ENCODE results near the gene PBX2. TPM values are rescaled to one million over a fixed set of nuclear protein-coding genes. Genes with fewer than 3 reads are reported as not detected.
"Not testable (repeated sequence)": the region's sequence is repeated elsewhere in the genome, so short reads cannot be mapped to it uniquely, and the experiment has no call there.

PBX2 gene
- total RNA-seq, 2 experiments from 2014 or later, result 60.5 to 68.5 TPM

DNA sequence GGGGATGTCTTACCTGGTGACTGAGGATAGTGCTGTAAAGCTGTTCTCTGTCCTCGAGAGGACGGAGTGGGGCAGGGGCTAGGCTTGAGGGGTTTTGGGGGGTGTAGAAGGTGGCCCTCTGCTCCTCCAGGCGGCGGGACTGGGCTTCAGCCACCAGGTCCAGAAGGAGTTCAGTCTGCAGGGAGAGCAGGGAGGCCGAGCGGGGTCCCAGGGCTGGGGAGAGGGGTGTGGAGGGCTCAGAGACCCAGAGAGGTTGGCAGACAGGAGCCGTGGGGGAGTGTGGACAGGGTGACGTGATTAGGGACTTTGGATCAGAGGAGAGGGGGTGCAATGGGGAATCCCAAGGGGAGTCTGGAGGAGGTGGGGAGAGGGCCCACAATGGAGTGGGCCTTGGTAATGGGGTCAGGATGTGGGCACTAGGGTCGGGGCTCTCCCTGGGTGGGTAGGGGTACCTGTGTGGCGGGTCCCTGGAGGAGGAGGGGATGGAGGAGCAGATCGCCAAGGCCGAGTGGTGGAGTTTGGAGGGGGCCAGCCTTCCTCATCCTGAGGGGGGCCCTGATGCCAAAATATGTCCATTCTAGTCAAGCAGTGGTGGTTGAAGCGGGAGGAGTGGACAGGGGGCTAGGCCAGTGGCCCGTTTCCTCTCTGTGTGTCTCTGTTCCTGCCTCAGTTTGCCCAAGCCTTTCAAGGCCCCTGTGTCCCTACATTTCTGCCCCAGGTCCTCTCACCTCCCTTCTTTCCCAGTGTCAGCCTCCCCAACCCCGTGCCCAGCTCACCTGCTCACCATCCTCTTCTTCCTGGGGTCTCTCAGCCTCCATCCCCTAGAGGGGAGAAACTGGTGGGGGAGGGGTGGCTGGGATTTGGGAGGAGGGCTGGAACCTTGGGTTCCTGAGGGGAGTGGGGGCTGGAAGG, 1.9 kb upstream of the PBX2 start:
- no peak for DNase-seq
- Mint-ChIP-seq H3K9me3 (ENCODE audit: insufficient read depth) (no peaks in the 10 kb centered on the region), H3K4me3 (peak overlapping the region; percentile 99), H3K27me3 (ENCODE audit: low read depth) (no peaks in the 10 kb centered on the region), H3K27ac (peak overlapping the region; percentile 97), H3K4me1 (ENCODE audit: low read depth) (peaks cover 53% of the 10 kb centered on the region), H3K36me3 (ENCODE audit: low read depth) (peaks cover 49% of the 10 kb centered on the region)
- ChIA-PET CTCF (interaction anchor here (0.9 to 2.5 kb wide), 7 partner anchors 9 to 646 kb away, joined by 3 to 8 read pairs (median 3); partner anchors contain the start of genes AGPAT1 and TAP2), POLR2A (interaction anchor here (1.0 to 6.5 kb wide), 7 partner anchors 9 to 780 kb away, joined by 3 to 45 read pairs (median 7); partner anchors contain the start of genes ATF6B, FKBPL and RNF5)
- no peak for ATAC-seq

DNA sequence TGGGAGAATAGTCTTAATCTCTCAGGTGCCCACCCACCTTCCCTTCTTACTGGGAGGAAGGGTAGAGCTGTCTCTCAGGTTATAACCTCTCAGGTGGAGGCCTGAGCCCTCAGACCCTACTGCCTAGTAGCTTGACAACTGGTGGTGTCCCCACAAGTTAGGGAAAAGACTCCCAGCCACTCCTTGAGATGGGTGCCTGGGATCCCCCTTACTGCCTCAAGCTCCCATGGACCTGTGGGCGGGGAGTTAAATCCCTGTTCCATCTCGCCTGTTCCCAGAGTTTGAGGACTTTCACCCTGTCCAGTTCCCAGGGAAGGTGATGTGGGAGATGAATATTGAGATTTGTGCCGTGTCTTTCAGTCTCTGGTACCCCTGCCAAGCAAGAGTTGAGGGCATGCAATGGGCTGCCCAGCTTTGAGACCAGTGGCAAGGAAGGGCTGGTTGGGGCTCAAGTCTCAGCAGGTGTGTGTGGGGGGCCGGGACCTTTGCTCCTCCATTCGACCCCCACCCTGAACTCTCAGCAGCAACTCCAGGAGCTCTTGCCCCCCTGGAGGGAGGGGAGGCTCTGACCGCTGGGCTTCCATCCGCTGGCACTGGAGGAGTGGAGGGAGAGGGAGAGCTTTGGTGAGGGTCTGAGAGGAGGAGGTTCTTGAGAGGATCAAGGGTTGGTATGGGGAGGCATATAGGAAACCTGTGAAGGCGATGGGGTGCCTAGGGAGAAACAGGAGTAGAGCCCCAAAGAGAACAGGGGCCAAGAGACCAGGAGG, 1.1 kb upstream of the PBX2 start:
- Mint-ChIP-seq H3K4me3 (peak overlapping the region; percentile 99), H3K36me3 (ENCODE audit: low read depth) (peaks cover 56% of the 10 kb centered on the region), H3K27ac (peak overlapping the region; percentile 97), H3K4me1 (ENCODE audit: low read depth) (peaks cover 56% of the 10 kb centered on the region), H3K27me3 (ENCODE audit: low read depth) (no peaks in the 10 kb centered on the region), H3K9me3 (ENCODE audit: insufficient read depth) (no peaks in the 10 kb centered on the region)
- ATAC-seq (no peak), DNase-seq (no peak)
- POLR2A ChIA-PET, result interaction anchor here (1.0 to 6.5 kb wide), 9 partner anchors 8 to 780 kb away, joined by 3 to 45 read pairs (median 6); partner anchors contain the start of genes AGPAT1, ATF6B, DXO and FKBPL
- CTCF ChIA-PET, result interaction anchor here (1.2 to 2.5 kb wide), 3 partner anchors 9 to 72 kb away, joined by 3 to 8 read pairs (median 3); no protein-coding TSS in a partner anchor

GRCh38 chr6:32189742-32190053, 304 bp downstream of the PBX2 start:
- H3K27ac Mint-ChIP-seq, result no peak overlapping the region
- peaks cover 53% of the 10 kb centered on the region for H3K4me1 Mint-ChIP-seq (ENCODE audit: low read depth)
- POLR2A ChIA-PET, result interaction anchor here (1.0 to 6.5 kb wide), 5 partner anchors 10 to 218 kb away, joined by 3 to 45 read pairs (median 8); partner anchors contain the start of genes ATF6B, DXO, FKBPL and RNF5
- ATAC-seq, result no peak
- H3K9me3 Mint-ChIP-seq (ENCODE audit: insufficient read depth), result no peaks in the 10 kb centered on the region
- DNase-seq, result no peak
- peaks cover 62% of the 10 kb centered on the region for H3K36me3 Mint-ChIP-seq (ENCODE audit: low read depth)
- CTCF ChIA-PET, result interaction anchor here (1.0 to 2.5 kb wide), 3 partner anchors 10 to 71 kb away, joined by 3 to 8 read pairs (median 3); no protein-coding TSS in a partner anchor
- H3K4me3 Mint-ChIP-seq, result peak overlapping the region; percentile 99
- no peaks in the 10 kb centered on the region for H3K27me3 Mint-ChIP-seq (ENCODE audit: low read depth)

DNA sequence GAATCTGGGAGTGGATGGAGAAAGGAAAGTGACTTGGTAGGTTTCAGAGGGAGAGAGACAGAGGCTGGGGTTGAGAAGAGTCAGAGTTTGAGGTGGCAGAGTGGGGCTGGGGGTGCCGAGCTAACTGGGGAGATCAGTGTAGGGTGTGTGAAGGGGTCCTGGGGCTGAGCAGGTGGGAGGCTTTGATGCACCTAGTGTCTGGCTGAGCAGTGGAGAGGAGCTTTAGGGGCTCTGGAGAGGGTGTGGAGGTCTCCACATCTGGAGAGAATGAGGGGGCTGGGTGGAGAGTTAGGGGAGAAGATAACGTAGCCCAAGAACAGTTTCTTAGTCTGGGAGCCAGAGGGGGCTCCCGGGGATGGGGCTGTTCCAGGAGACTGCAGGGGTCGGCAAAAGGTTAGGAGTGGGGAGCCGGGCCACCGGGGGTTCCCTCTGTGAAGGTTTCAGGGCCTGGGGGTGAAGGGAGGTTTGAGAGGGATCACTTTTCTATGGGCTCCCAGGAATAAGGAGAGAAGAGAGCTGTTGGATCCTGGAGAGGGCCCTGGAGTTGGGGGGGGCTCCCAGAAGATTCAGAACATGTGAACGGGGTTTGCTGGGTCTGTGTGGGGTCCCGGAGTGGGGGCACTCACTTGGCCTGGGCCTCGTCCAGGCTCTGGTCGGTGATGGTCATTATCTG, 797 bp downstream of the PBX2 start:
- no peaks in the 10 kb centered on the region for H3K9me3 Mint-ChIP-seq (ENCODE audit: insufficient read depth)
- H3K4me1 Mint-ChIP-seq (ENCODE audit: low read depth), result peaks cover 49% of the 10 kb centered on the region
- ATAC-seq (no peak), DNase-seq (no peak)
- H3K36me3 Mint-ChIP-seq (ENCODE audit: low read depth), result peaks cover 62% of the 10 kb centered on the region
- ChIA-PET CTCF (interaction anchor here (1.0 to 2.5 kb wide), 2 partner anchors 9 to 71 kb away, joined by 3 to 8 read pairs; no protein-coding TSS in a partner anchor), POLR2A (interaction anchor here (1.3 to 6.5 kb wide), 3 partner anchors 10 to 783 kb away, joined by 5 to 45 read pairs (median 8); partner anchors contain the start of gene RNF5)
- H3K27me3 Mint-ChIP-seq (ENCODE audit: low read depth), result no peaks in the 10 kb centered on the region
- peak overlapping the region; percentile 99 for H3K4me3 Mint-ChIP-seq
- H3K27ac Mint-ChIP-seq, result peak overlapping the region; percentile 87

GRCh38 chr6:32188381-32189068, 1.5 kb downstream of the PBX2 start:
- DNase-seq, result no peak
- H3K27me3 Mint-ChIP-seq (ENCODE audit: low read depth), result no peaks in the 10 kb centered on the region

GRCh38 chr6:32187725-32188380, 2.1 kb downstream of the PBX2 start:
- peaks cover 39% of the 10 kb centered on the region for H3K4me1 Mint-ChIP-seq (ENCODE audit: low read depth)
- POLR2A ChIA-PET, result interaction anchor here (1.3 to 6.5 kb wide), 2 partner anchors 9 to 784 kb away, joined by 5 to 45 read pairs; partner anchors contain the start of gene RNF5
- H3K9me3 Mint-ChIP-seq (ENCODE audit: insufficient read depth); CTCF ChIA-PET; H3K27me3 Mint-ChIP-seq (ENCODE audit: low read depth); ATAC-seq; DNase-seq: not testable (repeated sequence)
- H3K4me3 Mint-ChIP-seq, result peak overlapping the region; percentile 99
- H3K36me3 Mint-ChIP-seq (ENCODE audit: low read depth), result peaks cover 71% of the 10 kb centered on the region
- peak overlapping the region; percentile 80 for H3K27ac Mint-ChIP-seq

More at GRCh38 chr6:32188381-32189068, 1.5 kb downstream of the PBX2 start:
- H3K4me3 Mint-ChIP-seq, result peak overlapping the region; percentile 99
- H3K4me1 Mint-ChIP-seq (ENCODE audit: low read depth), result peaks cover 42% of the 10 kb centered on the region
- ChIA-PET CTCF (interaction anchor here (1.0 kb wide), 1 partner anchor 9 kb away, joined by 3 read pairs; no protein-coding TSS in a partner anchor), POLR2A (interaction anchor here (1.3 to 6.5 kb wide), 3 partner anchors 9 to 783 kb away, joined by 5 to 45 read pairs (median 8); partner anchors contain the start of gene RNF5)
- H3K36me3 Mint-ChIP-seq (ENCODE audit: low read depth), result peaks cover 68% of the 10 kb centered on the region
- H3K9me3 Mint-ChIP-seq (ENCODE audit: insufficient read depth), result no peaks in the 10 kb centered on the region
- no peak for ATAC-seq
- peak overlapping the region; percentile 87 for H3K27ac Mint-ChIP-seq

- H3K4me1 Mint-ChIP-seq (ENCODE audit: low read depth), result peaks cover 38% of the 10 kb centered on the region
- DNase-seq (no peak), ATAC-seq (no peak)
- peaks cover 73% of the 10 kb centered on the region for H3K36me3 Mint-ChIP-seq (ENCODE audit: low read depth)
- H3K4me3 Mint-ChIP-seq, result peak overlapping the region; percentile 99
- no peaks in the 10 kb centered on the region for H3K27me3 Mint-ChIP-seq (ENCODE audit: low read depth)
- ChIA-PET CTCF (no interaction called here), POLR2A (interaction anchor here (6.5 kb wide), 1 partner anchor 8 kb away, joined by 45 read pairs; the partner anchor contains the start of gene RNF5)
- peak overlapping the region; percentile 80 for H3K27ac Mint-ChIP-seq
- H3K9me3 Mint-ChIP-seq (ENCODE audit: insufficient read depth), result no peaks in the 10 kb centered on the region
Observed at GRCh38 chr6:32187009-32187709, 2.8 kb downstream of the PBX2 start.

DNA sequence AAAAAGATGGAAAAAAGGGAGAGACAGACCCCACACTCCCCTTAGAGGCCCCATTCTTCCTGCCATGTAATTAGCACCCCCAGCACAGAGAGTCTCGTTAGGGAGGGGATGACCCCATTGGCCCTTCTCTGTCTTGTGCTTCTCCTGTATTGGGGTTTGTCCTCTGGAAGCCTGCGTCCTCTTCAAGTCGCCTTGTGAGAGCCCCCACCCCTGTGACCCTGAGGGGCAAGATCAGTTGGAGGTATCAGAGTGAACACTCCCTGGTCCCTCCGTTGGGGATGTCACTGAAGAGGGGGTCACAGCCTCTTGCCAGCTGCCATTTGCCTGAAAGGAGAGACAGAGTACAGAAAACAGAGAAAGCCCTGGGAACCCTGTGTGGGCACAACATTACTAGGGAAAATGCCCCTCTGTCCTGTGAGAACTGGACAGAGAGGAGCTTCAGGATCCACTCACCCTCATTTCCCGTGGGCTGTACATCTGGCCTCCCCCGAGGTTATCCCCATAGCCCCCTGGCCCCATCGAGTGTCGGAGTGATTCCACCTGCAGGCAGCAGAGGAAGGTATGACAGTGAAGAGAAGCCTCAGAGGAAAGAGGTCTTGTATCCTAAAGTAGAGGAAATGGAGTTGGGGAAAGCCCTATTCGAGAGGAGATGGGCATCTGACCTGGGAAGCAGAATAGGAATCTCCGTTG, 3.7 kb downstream of the PBX2 start:
- ATAC-seq; POLR2A ChIA-PET; H3K9me3 Mint-ChIP-seq (ENCODE audit: insufficient read depth); H3K27me3 Mint-ChIP-seq (ENCODE audit: low read depth); DNase-seq; CTCF ChIA-PET: not testable (repeated sequence)
- Mint-ChIP-seq H3K4me1 (ENCODE audit: low read depth) (peaks cover 41% of the 10 kb centered on the region), H3K36me3 (ENCODE audit: low read depth) (peaks cover 69% of the 10 kb centered on the region), H3K27ac (peak overlapping the region; percentile 83), H3K4me3 (peak overlapping the region; percentile 3)

GRCh38 chr6:32185681-32186131, 4.3 kb downstream of the PBX2 start:
- CTCF ChIA-PET; H3K4me3 Mint-ChIP-seq; POLR2A ChIA-PET; DNase-seq; H3K9me3 Mint-ChIP-seq (ENCODE audit: insufficient read depth); H3K27me3 Mint-ChIP-seq (ENCODE audit: low read depth); ATAC-seq: not testable (repeated sequence)
- H3K27ac Mint-ChIP-seq, result peak overlapping the region; percentile 83
- peaks cover 67% of the 10 kb centered on the region for H3K36me3 Mint-ChIP-seq (ENCODE audit: low read depth)
- H3K4me1 Mint-ChIP-seq (ENCODE audit: low read depth), result peaks cover 43% of the 10 kb centered on the region
